COLO829 (cell line): ENCODE data around the gene NCOR2.

Experiments used
- DNase-seq: peaks from one replicate; pipeline ENCODE4 v3.0.0; 2012; ENCODE audit warnings: low spot score

The NCOR2 gene

GRCh38 chr12:124543590-124544310 is 23.7 kb downstream of the NCOR2 start:
- DNase-seq, result no peak

- DNase-seq, result no peak
Observed at GRCh38 chr12:124543052-124543589, 24.3 kb downstream of the NCOR2 start.

- no peak for DNase-seq
Observed at GRCh38 chr12:124542021-124542949, 25.1 kb downstream of the NCOR2 start.

DNA sequence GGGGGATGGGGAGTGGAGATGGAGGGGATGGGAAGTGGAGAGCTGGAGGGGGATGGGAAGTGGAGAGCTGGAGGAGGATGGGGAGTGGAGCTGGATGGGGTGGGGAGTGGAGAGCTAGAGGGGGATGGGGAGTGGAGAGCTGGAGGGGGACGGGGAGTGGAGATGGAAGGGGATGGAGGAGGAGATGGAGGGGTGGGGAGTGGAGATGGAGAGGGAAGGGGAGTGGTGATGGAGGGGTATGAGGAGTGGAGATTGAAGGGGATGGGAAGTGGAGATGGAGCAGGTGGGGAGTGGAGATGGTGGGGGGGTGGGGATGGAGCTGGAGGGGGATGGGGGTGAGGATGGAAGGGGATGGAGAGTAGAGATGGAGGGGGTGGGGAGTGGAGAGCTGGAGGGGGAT is 26.1 kb downstream of the NCOR2 start:
- no peak for DNase-seq

GRCh38 chr12:124539084-124540041 is 28.0 kb downstream of the NCOR2 start:
- DNase-seq, result no peak

- no peak for DNase-seq
Observed at GRCh38 chr12:124538194-124539082, 29.0 kb downstream of the NCOR2 start.

GRCh38 chr12:124537525-124538193 is 29.8 kb downstream of the NCOR2 start:
- no peak for DNase-seq

- DNase-seq, result no peak
Observed at GRCh38 chr12:124536641-124537040, 30.8 kb downstream of the NCOR2 start.

DNA sequence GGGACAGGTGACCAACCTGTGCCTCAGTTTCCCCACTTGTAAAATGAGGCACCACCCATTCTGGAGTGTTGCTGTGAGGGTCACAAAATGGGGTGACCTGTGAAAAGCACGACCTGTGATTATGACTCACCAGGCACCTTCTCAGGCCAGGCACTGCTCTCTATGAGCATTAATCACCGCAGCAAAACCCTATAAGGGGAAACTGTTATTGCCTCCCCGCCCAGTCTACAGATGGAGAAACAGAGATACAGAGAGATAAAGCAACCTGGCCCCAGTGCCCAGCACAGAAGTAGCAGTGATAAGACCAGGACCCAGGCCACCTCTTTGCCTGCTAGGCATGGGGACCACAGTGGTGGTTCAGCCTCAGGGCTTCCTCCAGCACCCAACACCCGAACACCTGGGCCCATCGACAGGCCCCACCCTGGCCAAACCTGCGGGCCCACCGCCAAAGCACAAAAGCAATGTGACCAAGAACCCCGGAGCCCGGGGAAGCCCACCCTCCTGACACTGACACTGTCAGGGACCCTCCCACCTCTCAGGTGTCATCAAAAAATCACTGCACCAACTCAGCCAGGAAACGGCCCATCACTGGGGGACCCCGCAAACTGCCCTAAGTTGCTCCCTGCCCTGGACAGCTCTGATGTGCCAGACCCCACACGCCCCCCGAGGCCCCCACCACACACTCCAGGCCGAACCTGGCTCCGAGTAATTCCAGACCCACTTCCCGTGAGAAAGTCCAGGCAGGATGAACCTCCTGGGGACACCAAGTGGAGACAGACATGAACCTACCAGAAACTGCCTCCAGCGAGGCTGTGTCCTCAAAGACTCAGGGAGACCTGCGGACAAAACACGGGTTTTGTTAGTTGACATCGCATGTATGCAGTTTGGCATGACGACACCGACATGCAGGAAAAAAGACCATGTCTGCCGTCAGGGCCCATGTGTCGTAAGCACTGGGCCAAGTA is 32.4 kb downstream of the NCOR2 start:
- DNase-seq, result no peak

DNA sequence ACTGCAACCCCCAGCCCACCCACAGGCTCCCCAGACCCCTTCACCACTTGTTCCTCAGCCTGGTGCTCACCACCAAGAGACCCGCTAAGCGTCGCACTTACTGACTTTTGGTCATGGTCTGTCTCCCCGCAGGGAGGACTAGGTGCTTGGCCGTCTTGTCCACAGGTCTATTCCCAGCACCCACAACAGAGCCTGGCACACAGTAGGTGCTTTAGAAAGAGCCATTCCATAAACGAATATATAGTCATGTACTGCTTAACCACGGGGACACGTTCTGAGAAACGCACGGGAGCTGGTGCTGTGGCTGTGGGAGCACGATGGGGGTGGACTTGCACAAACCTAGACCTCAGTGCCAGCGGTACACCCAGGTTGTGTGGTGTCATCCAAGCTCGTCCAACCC is 34.0 kb downstream of the NCOR2 start:
- no peak for DNase-seq

DNA sequence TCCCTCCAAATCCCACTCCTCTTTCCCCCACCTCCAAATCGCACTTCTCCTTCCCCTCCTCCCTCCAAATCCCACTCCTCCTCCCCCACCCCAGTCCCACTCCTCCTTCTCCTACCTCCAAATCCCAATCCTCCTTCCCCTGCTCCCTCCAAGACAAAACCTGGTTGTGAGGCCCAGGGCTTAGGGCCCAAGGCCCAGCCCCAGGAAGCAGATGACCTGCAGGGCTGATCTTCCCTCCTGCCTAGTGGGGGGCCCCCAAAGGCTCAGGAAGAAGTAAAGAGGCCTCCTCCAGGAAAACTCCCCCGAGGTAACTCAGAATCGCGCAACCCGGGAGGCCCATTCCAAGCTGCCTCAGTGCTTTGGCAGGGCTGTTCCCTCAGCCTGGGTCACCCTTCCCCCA is 34.4 kb downstream of the NCOR2 start:
- DNase-seq, result no peak

- peak; percentile 45 for DNase-seq
Observed at GRCh38 chr12:124532331-124532750, 35.1 kb downstream of the NCOR2 start.

DNA sequence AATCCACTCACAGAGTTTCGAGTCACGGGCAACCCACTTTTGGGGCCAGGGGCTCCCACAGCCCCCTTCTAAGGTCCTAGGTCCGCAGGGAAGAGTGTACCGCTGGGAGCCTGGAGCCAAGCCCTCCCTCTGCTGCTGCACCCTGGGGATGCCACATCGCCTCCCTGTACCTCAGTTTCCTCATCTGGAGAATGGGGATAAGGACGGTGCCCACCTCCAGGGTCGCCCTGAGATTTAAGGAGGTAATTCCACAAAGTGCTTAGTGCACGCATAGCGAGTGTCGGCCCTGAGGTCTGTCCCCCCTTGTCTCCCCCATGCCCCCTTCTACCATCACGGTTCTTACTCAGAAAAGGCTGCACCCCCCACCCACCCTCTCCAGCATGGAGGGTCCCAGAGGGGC is 35.5 kb downstream of the NCOR2 start:
- no peak for DNase-seq

- DNase-seq, result no peak
Observed at GRCh38 chr12:124531281-124531745, 36.1 kb downstream of the NCOR2 start.

DNA sequence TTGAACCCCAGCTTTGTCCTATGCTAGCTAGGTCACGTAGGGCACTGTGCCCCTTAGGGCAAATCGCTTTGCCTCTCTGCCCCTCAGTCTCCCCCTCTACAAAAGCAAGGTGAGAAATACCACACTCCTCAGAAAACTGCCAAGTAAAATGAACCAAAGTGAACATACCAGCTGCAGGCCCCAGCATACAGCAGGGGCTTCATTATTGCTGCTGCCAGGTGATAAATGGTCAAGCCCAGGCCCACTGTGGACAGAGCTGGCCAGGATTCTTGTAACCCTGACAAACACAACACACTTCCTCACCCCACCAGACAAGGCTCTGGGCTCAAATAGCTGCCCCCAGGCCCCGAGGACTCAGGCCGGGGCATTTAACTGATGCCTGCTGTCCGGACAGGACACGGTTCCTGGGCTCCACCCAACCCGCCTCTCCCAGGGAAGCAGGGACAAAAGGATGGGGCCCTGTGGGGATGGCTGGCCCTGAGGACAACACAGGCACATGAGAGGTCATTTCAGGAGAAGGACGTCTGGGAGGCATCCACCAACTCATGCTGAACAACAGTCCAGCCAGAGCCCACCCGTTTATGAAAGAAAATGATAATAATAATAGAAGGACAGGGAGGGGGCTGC is 36.7 kb downstream of the NCOR2 start:
- no peak for DNase-seq

- DNase-seq, result no peak
Observed at GRCh38 chr12:124529565-124530276, 37.7 kb downstream of the NCOR2 start.

GRCh38 chr12:124527861-124528561 is 39.4 kb downstream of the NCOR2 start:
- no peak for DNase-seq
